ENCODE measurements around the gene TMEM52.

TMEM52 gene

GRCh38 chr1:1883092-1883873 is 35.8 kb downstream of the TMEM52 start:
- no peaks in the 10 kb centered on the region for H3K27me3 ChIP-seq
- H3K4me3 ChIP-seq (ENCODE audit: low read depth in 1 of 2, low read length in 1 of 2), result no peak overlapping the region
- H3K9me3 ChIP-seq, result no peaks in the 10 kb centered on the region
- H3K4me1 ChIP-seq (ENCODE audit: control insufficient read depth in 1 of 2, insufficient read depth in 1 of 2, low read depth in 1 of 2, low read length in 1 of 2), result peaks cover 23 to 43% of the 10 kb centered on the region in 2 experiments
- no peak for TF ChIP-seq CTCF (IDR thresholded peaks at IDR 0.05)
- peak overlapping the region; percentile 53 for H3K27ac ChIP-seq
- H3K36me3 ChIP-seq, result no peaks in the 10 kb centered on the region

- Histone ChIP-seq H3K9me3 (no peaks in the 10 kb centered on the region), H3K27me3 (no peaks in the 10 kb centered on the region), H3K4me1 (ENCODE audit: control insufficient read depth in 1 of 2, insufficient read depth in 1 of 2, low read depth in 1 of 2, low read length in 1 of 2) (peaks cover 12 to 35% of the 10 kb centered on the region in 2 experiments), H3K27ac (peak overlapping the region; percentile 15), H3K36me3 (no peaks in the 10 kb centered on the region), H3K4me3 (ENCODE audit: low read depth in 1 of 2, low read length in 1 of 2) (no peak overlapping the region)
- no peak for TF ChIP-seq CTCF (IDR thresholded peaks at IDR 0.05)
These were observed 37.4 kb downstream of the TMEM52 start for GRCh38 chr1:1881727-1882126.

GRCh38 chr1:1880617-1881312 is 38.3 kb downstream of the TMEM52 start:
- Histone ChIP-seq H3K27ac (no peak overlapping the region), H3K9me3 (no peaks in the 10 kb centered on the region), H3K27me3 (no peaks in the 10 kb centered on the region), H3K4me1 (ENCODE audit: control insufficient read depth in 1 of 2, insufficient read depth in 1 of 2, low read depth in 1 of 2, low read length in 1 of 2) (peaks cover 14 to 42% of the 10 kb centered on the region in 2 experiments), H3K4me3 (ENCODE audit: low read depth in 1 of 2, low read length in 1 of 2) (no peak overlapping the region), H3K36me3 (peaks cover 8% of the 10 kb centered on the region)
- no peak for TF ChIP-seq CTCF (IDR thresholded peaks at IDR 0.05)

DNA sequence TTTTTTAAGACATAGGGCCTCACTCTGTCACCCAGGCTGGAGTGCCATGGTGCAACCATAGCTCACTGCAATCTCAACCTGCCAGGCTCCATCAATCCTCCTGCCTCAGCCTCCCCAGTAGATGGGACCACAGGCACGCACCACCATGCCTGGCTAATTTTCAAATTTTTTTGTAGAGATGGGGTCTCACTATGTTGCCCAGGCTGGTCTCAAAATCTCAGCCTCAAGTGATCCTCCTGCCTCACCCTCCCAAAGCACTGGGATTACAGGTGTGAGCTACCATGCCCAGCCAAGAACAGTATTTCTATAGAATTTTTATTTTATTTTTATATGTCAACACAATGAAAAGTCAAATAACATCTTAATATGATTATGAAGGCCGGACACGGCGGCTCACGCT is 39.1 kb downstream of the TMEM52 start:
- Histone ChIP-seq H3K4me1 (ENCODE audit: control insufficient read depth in 1 of 2, insufficient read depth in 1 of 2, low read depth in 1 of 2, low read length in 1 of 2) (peaks cover 14 to 46% of the 10 kb centered on the region in 2 experiments), H3K27me3 (no peaks in the 10 kb centered on the region), H3K36me3 (peaks cover 11% of the 10 kb centered on the region)

DNA sequence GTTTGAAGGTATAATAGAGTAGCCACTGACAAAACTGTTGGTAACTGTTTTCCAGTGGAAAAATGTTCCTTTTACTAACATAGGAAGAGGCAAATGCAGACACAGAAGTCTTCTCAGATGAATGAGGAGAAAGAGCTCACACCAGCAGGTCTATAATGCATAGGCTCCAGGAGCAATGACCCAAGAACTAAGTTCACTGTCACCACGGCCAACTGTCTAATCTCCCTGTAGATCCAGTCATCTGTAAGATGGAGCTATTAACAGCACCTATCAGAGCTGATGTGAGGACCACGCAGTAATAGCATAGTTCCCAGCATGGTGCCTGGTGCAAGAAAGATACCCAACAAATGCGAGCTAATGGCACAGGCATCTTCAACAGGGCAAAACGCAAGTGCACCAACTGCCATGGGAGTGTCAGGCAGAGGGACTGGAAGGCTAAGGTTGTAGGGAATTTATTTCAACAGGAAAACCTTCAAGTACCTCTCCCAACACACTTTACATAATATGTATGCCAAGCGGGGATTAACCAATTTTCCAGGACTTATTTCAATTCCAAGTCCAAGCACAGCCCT is 41.1 kb downstream of the TMEM52 start:
- H3K4me1 ChIP-seq (ENCODE audit: control insufficient read depth in 1 of 2, insufficient read depth in 1 of 2, low read depth in 1 of 2, low read length in 1 of 2), result peaks cover 12 to 46% of the 10 kb centered on the region in 2 experiments
- H3K36me3 ChIP-seq, result peaks cover 24% of the 10 kb centered on the region
- peak overlapping the region; percentile 39 for H3K27ac ChIP-seq
- TF ChIP-seq CTCF (IDR thresholded peaks at IDR 0.05), result no peak
- no peaks in the 10 kb centered on the region for H3K27me3 ChIP-seq
- no peaks in the 10 kb centered on the region for H3K9me3 ChIP-seq
- H3K4me3 ChIP-seq (ENCODE audit: low read depth in 1 of 2, low read length in 1 of 2), result no peak overlapping the region

More for the DNA sequence above, 39.1 kb downstream of the TMEM52 start:
- Histone ChIP-seq H3K9me3 (no peaks in the 10 kb centered on the region), H3K27ac (no peak overlapping the region), H3K4me3 (ENCODE audit: low read depth in 1 of 2, low read length in 1 of 2) (no peak overlapping the region)
- TF ChIP-seq CTCF (IDR thresholded peaks at IDR 0.05), result no peak

Data from neutrophil (primary cell).